ENCODE measurements around the gene ARSG. TPM values are rescaled to one million over a fixed set of nuclear protein-coding genes. Genes with fewer than 3 reads are reported as not detected.

ARSG gene
- total RNA-seq, 2 donors from 2014 or later: 5.4 to 16.9 TPM

DNA sequence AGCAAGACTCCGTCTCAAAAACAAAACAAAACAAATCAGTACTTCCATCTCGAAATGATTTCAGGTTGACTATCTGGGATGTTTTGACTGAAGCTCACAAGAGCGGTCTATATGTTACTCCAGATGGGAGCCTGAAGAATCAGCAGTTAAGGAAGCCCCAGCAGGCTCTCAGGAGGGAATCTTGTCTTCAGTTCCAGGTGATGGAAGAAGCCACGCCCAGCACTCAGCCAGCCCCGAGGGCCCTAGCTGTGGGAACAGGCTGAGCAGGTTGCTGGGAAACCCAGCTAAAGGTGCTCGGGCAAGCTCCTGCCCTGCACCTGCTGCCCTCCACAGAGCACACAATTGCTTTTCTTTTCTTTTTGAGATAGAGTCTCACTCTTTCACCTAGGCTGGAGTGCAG lies 133.6 kb downstream of the ARSG start:
- H3K4me3 ChIP-seq: no peak overlapping the region
- ATAC-seq (ENCODE audit: insufficient number of reproducible peaks, low FRiP score, low read depth): no peak
- no peaks in the 10 kb centered on the region for H3K27me3 ChIP-seq (replicated peaks; ENCODE audit: insufficient read depth)
- H3K9me3 ChIP-seq: no peaks in the 10 kb centered on the region
- TF ChIP-seq, protein P1, sequence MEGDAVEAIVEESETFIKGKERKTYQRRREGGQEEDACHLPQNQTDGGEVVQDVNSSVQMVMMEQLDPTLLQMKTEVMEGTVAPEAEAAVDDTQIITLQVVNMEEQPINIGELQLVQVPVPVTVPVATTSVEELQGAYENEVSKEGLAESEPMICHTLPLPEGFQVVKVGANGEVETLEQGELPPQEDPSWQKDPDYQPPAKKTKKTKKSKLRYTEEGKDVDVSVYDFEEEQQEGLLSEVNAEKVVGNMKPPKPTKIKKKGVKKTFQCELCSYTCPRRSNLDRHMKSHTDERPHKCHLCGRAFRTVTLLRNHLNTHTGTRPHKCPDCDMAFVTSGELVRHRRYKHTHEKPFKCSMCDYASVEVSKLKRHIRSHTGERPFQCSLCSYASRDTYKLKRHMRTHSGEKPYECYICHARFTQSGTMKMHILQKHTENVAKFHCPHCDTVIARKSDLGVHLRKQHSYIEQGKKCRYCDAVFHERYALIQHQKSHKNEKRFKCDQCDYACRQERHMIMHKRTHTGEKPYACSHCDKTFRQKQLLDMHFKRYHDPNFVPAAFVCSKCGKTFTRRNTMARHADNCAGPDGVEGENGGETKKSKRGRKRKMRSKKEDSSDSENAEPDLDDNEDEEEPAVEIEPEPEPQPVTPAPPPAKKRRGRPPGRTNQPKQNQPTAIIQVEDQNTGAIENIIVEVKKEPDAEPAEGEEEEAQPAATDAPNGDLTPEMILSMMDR (IDR thresholded peaks at IDR 0.05): no peak
- peaks cover 85% of the 10 kb centered on the region for H3K36me3 ChIP-seq
- H3K4me1 ChIP-seq (ENCODE audit: control insufficient read depth in 1 of 2, low read depth in 2 of 2): no peaks in the 10 kb centered on the region
- DNase-seq (ENCODE audit: low spot score): no peak
- H3K27ac ChIP-seq: no peak overlapping the region

DNA sequence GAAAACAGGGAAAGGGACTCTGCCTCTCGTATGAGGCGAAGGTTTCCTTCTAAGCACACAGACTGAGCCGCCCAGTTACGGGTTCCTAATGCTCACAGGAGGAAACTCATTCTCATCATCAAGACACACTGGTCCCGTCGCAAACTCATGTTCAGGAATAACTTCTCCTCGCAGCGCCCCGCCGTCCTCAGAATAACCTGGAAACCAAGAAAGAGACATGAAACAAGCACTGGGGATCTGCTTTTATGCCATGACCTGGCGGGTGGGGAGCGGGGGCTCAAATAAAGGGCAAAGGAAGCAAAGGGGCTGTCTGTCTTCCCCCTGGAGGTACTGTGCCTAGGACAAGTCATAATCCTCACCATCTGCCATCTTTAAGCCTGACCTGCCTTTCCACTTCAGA lies 134.7 kb downstream of the ARSG start:
- DNase-seq (ENCODE audit: low spot score): no peak
- Histone ChIP-seq H3K27me3 (replicated peaks; ENCODE audit: insufficient read depth) (no peaks in the 10 kb centered on the region), H3K36me3 (peaks cover 85% of the 10 kb centered on the region), H3K9me3 (no peaks in the 10 kb centered on the region), H3K27ac (no peak overlapping the region), H3K4me3 (no peak overlapping the region), H3K4me1 (ENCODE audit: control insufficient read depth in 1 of 2, low read depth in 2 of 2) (no peaks in the 10 kb centered on the region)
- no peak for ATAC-seq (ENCODE audit: insufficient number of reproducible peaks, low FRiP score, low read depth)
- TF ChIP-seq, protein P1 (IDR thresholded peaks at IDR 0.05): no peak

DNA sequence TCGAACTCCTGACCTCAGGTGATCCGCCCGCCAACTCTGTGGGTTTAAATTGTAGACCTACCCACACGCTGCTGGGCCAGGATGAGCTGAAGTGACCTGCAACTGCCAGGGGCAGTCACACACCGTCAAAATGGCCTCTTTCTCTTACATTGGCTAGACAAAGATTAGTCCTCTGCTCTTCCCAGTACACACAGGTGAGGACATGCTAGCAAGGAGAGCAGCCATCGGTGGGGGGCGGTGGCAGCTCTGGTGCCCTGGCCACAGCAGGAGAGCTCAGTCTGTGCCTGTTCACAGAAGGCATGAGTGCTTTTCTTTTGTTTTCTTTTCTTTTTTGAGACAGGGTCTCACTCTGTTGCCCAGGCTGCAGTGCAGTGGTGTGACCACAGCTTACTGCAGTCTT lies 136.3 kb downstream of the ARSG start:
- Histone ChIP-seq H3K36me3 (peaks cover 89% of the 10 kb centered on the region), H3K4me3 (no peak overlapping the region), H3K4me1 (ENCODE audit: control insufficient read depth in 1 of 2, low read depth in 2 of 2) (no peaks in the 10 kb centered on the region), H3K9me3 (no peaks in the 10 kb centered on the region), H3K27me3 (replicated peaks; ENCODE audit: insufficient read depth) (no peaks in the 10 kb centered on the region), H3K27ac (no peak overlapping the region)
- ATAC-seq (ENCODE audit: insufficient number of reproducible peaks, low FRiP score, low read depth): no peak
- no peak for DNase-seq (ENCODE audit: low spot score)
- TF ChIP-seq, protein P1 (IDR thresholded peaks at IDR 0.05): no peak

DNA sequence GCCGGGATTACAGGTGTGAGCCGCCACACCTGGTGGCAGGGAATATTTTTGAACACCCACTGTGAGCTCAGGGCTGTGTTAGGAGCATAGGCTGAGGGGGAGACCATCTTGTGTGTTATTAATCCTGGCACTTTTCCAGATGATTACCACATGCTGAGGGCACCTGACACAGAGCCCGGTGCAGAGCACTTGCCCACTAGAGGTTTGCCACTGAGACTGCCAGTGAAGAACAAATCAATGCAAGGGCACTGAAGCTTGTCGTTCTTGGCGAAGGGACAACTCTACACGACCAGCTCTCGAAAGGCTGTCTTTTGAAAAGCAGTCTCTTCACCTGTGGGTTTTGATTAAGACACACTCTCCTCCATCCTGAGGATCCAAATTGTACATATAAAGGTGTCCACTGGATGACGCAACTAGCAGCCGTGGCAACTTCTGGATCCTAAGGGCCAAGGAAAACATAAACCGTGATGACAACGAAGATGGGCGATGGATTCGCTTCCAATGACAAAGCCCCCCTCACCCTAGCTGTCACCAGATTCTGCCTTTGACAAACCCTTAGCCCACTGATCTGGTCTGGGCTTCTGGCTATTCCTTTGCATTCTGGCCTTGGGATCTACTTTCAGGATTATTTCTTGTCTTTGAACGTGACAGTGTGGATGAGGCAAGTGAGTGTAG lies 137.3 kb downstream of the ARSG start:
- no peaks in the 10 kb centered on the region for H3K9me3 ChIP-seq
- no peak for DNase-seq (ENCODE audit: low spot score)
- peaks cover 89% of the 10 kb centered on the region for H3K36me3 ChIP-seq
- ATAC-seq (ENCODE audit: insufficient number of reproducible peaks, low FRiP score, low read depth): no peak
- H3K4me1 ChIP-seq (ENCODE audit: control insufficient read depth in 1 of 2, low read depth in 2 of 2): no peaks in the 10 kb centered on the region
- H3K27ac ChIP-seq: no peak overlapping the region
- no peak overlapping the region for H3K4me3 ChIP-seq
- H3K27me3 ChIP-seq (replicated peaks; ENCODE audit: insufficient read depth): no peaks in the 10 kb centered on the region
- TF ChIP-seq, protein P1 (IDR thresholded peaks at IDR 0.05): no peak

DNA sequence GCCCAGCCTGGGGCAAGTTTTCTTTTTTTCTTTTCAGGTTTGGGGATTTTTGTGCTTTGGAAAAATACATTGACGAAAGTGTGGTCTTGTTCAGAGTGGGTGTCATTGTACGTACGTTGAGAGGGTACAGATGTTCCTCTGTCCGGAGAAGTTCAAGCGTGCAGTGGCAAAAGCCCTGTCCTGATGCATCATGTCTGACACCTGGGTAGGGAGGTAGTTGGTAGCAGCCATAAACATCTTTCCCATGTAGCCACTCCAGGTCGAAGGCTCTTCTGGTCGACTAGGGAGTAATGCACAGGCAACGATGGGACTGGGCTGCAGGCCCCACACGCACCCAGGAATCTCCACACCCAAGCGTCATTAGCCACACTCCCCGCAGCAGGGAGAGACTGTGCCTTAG lies 138.6 kb downstream of the ARSG start:
- H3K27me3 ChIP-seq (replicated peaks; ENCODE audit: insufficient read depth): no peaks in the 10 kb centered on the region
- ATAC-seq (ENCODE audit: insufficient number of reproducible peaks, low FRiP score, low read depth) (no peak), DNase-seq (ENCODE audit: low spot score) (no peak)
- no peak overlapping the region for H3K27ac ChIP-seq
- H3K36me3 ChIP-seq: peaks cover 91% of the 10 kb centered on the region
- no peaks in the 10 kb centered on the region for H3K4me1 ChIP-seq (ENCODE audit: control insufficient read depth in 1 of 2, low read depth in 2 of 2)
- no peaks in the 10 kb centered on the region for H3K9me3 ChIP-seq
- TF ChIP-seq, protein P1 (IDR thresholded peaks at IDR 0.05): no peak
- H3K4me3 ChIP-seq: no peak overlapping the region

Data from thoracic aorta (tissue), 2 donors.